ENCODE results near the gene GJD4. TPM values are rescaled to one million over a fixed set of nuclear protein-coding genes. Genes with fewer than 3 reads are reported as not detected.

Gene GJD4
- total RNA-seq, 6 experiments from 2014 or later: not detected

GRCh38 chr10:35657621-35658020 lies 52.5 kb downstream of the GJD4 start:
- no peak for TF ChIP-seq CTCF (IDR thresholded peaks at IDR 0.05)
- Mint-ChIP-seq H3K4me1 (ENCODE audit: low read depth) (no peaks in the 10 kb centered on the region), H3K27me3 (ENCODE audit: insufficient read depth) (peaks cover 7% of the 10 kb centered on the region), H3K36me3 (ENCODE audit: low read depth) (no peaks in the 10 kb centered on the region), H3K27ac (no peak overlapping the region), H3K9me3 (no peaks in the 10 kb centered on the region), H3K4me3 (no peak overlapping the region)
- no peak for DNase-seq

Other genes with a start within 250 kb of the GJD4 start
- gene FZD8, start 37.0 kb downstream of the GJD4 start, total RNA-seq (2021; fragmentation: NEBNext Ultra II Directional; extraction: Animal tissue kit (Norgen Biotek cat#: 25700)): 1 to 10 TPM in 2 of 6 experiments, under 1 TPM in 4; 0.24 to 1.2 (median 0.84) TPM